WTC11 (cell line): ENCODE results near the gene KAZN. TPM values are rescaled to one million over a fixed set of nuclear protein-coding genes. Genes with fewer than 3 reads are reported as not detected.

Source experiments
- ATAC-seq: fragments of 200-7000 bp; cut with Tn5 transposase; 2 replicates; pipeline ENCODE4 v1.10.0; 2021; ENCODE audit warnings: mild to moderate bottlenecking, moderate library complexity
- CTCF ChIA-PET: fragments of 300-600 bp; sonication (Branson Sonifier 250); formaldehyde crosslinking; loops from one replicate; lab custom pipeline; 2021; ENCODE audit warnings: antibody characterized with exemption; lab: Charles Lee
- POLR2A ChIA-PET: fragments of 350-600 bp; sonication (Branson Sonifier 250); formaldehyde crosslinking; loops from one replicate; lab custom pipeline; 2021; ENCODE audit warnings: antibody characterized with exemption; lab: Charles Lee
- DNase-seq: peaks from one replicate; pipeline ENCODE4 v3.0.0; 2021; ENCODE audit warnings: low spot score
- H3K27ac Mint-ChIP-seq: 2 replicates; pipeline ENCODE4 v1.8.0; 2021; ENCODE audit warnings: mixed read lengths
- H3K27me3 Mint-ChIP-seq: 2 replicates; pipeline ENCODE4 v1.8.0; 2021; ENCODE audit warnings: low read depth, mild to moderate bottlenecking, moderate library complexity, mixed read lengths
- H3K36me3 Mint-ChIP-seq: 2 replicates; pipeline ENCODE4 v1.8.0; 2021; ENCODE audit warnings: mixed read lengths
- H3K4me1 Mint-ChIP-seq: 2 replicates; pipeline ENCODE4 v1.8.0; 2022; ENCODE audit warnings: mixed read lengths
- H3K4me3 Mint-ChIP-seq: 2 replicates; pipeline ENCODE4 v1.8.0; 2021; ENCODE audit warnings: mild to moderate bottlenecking, moderate library complexity, mixed read lengths
- H3K9me3 Mint-ChIP-seq: 2 replicates; pipeline ENCODE4 v1.8.0; 2021; ENCODE audit warnings: mixed read lengths
- FOXP4 ChIP-seq: sonication (generic); formaldehyde crosslinking; IDR thresholded peaks from 2 replicates; pipeline ENCODE4 v1.8.0; 2022; ENCODE audit warnings: mild to moderate bottlenecking, missing genetic modification reagents
- GRHL2 ChIP-seq: fragments of 250-450 bp; sonication (Bioruptor Pico); IDR thresholded peaks from 2 replicates; pipeline ENCODE4 v1.8.0; 2022; ENCODE audit warnings: mild to moderate bottlenecking, moderate library complexity; ENCODE audit not compliant: insufficient replicate concordance, severe bottlenecking
- NFATC4 ChIP-seq: fragments of 250-450 bp; sonication (Bioruptor Pico); IDR thresholded peaks from 2 replicates; pipeline ENCODE4 v1.9.0; 2021; ENCODE audit warnings: mild to moderate bottlenecking
- SMAD4 ChIP-seq: sonication (generic); formaldehyde crosslinking; IDR thresholded peaks from 2 replicates; pipeline ENCODE4 v1.8.0; 2022; ENCODE audit warnings: mild to moderate bottlenecking, missing genetic modification reagents
- TCF7 ChIP-seq: sonication (generic); formaldehyde crosslinking; IDR thresholded peaks from 2 replicates; pipeline ENCODE4 v1.8.0; 2022; ENCODE audit warnings: mild to moderate bottlenecking, low read depth, missing genetic modification reagents, moderate library complexity
- TEAD4 ChIP-seq: sonication (generic); formaldehyde crosslinking; IDR thresholded peaks from 2 replicates; pipeline ENCODE4 v1.8.0; 2022; ENCODE audit warnings: mild to moderate bottlenecking, missing genetic modification reagents
- ZNF232 ChIP-seq: sonication (generic); formaldehyde crosslinking; IDR thresholded peaks from 2 replicates; pipeline ENCODE4 v1.8.0; 2022; ENCODE audit warnings: mild to moderate bottlenecking, missing genetic modification reagents
- ZNF532 ChIP-seq: fragments of 250-450 bp; sonication (Bioruptor Pico); IDR thresholded peaks from 2 replicates; pipeline ENCODE4 v1.9.0; 2021; ENCODE audit warnings: mild to moderate bottlenecking, borderline replicate concordance
- total RNA-seq: library from RNA; stranded (reverse); gene quantifications from 3 replicates; pipeline ENCODE4 v1.2.3, GENCODE V29; 2021
- TF ChIP-seq, protein P1 (sequence below): fragments of 200-600 bp; IDR thresholded peaks from 2 replicates; pipeline ENCODE4 v1.8.0; 2022; ENCODE audit warnings: antibody characterized with exemption
- TF ChIP-seq, protein P2 (sequence below): sonication (generic); formaldehyde crosslinking; IDR thresholded peaks from 2 replicates; pipeline ENCODE4 v1.8.1; 2023; ENCODE audit warnings: mild to moderate bottlenecking, missing genetic modification reagents
- TF ChIP-seq, protein P3 (sequence below): fragments of 250-450 bp; sonication (Bioruptor Pico); conservative IDR thresholded peaks from 2 replicates; pipeline ENCODE4 v1.9.0; 2021; ENCODE audit warnings: mild to moderate bottlenecking

KAZN gene
- total RNA-seq, 1 experiment from 2014 or later: 19.9 TPM

DNA sequence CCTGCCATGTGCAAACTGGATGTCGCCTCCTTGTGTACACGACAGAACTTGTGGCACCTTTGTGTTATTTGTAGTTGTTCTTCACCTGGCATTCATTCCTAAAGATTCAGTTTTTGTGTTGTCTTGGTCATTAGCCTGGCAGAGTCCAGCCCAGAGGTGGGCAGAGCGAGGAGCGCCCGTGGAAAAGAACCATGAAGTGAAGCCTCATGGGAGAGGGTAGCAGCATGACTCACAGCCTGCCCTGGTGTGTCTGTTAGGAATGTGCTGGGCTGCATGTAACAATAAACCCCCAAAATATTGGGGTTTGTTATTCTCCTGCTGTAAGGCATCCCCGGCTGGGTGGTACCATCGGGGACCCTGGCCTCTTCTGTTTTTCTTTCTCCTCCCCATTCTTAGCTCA is 430.1 kb downstream of the KAZN start:
- no peaks in the 10 kb centered on the region for H3K36me3 Mint-ChIP-seq
- CTCF ChIA-PET: interaction anchor here (0.8 to 2.9 kb wide), 8 partner anchors 12 to 249 kb away, joined by 3 to 16 read pairs (median 7); no protein-coding TSS in a partner anchor
- H3K9me3 Mint-ChIP-seq: no peaks in the 10 kb centered on the region

More for the DNA sequence above, 430.1 kb downstream of the KAZN start:
- no peak overlapping the region for H3K27ac Mint-ChIP-seq
- DNase-seq (no peak), ATAC-seq (no peak)
- TF ChIP-seq FOXP4 (CRISPR knock-in tag): no peak
- TF ChIP-seq NFATC4 (CRISPR knock-in tag): no peak
- no peak for TF ChIP-seq ZNF232 (CRISPR knock-in tag)
- TF ChIP-seq, protein P1, sequence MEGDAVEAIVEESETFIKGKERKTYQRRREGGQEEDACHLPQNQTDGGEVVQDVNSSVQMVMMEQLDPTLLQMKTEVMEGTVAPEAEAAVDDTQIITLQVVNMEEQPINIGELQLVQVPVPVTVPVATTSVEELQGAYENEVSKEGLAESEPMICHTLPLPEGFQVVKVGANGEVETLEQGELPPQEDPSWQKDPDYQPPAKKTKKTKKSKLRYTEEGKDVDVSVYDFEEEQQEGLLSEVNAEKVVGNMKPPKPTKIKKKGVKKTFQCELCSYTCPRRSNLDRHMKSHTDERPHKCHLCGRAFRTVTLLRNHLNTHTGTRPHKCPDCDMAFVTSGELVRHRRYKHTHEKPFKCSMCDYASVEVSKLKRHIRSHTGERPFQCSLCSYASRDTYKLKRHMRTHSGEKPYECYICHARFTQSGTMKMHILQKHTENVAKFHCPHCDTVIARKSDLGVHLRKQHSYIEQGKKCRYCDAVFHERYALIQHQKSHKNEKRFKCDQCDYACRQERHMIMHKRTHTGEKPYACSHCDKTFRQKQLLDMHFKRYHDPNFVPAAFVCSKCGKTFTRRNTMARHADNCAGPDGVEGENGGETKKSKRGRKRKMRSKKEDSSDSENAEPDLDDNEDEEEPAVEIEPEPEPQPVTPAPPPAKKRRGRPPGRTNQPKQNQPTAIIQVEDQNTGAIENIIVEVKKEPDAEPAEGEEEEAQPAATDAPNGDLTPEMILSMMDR: no peak
- no peak for TF ChIP-seq ZNF532
- TF ChIP-seq, protein P2, sequence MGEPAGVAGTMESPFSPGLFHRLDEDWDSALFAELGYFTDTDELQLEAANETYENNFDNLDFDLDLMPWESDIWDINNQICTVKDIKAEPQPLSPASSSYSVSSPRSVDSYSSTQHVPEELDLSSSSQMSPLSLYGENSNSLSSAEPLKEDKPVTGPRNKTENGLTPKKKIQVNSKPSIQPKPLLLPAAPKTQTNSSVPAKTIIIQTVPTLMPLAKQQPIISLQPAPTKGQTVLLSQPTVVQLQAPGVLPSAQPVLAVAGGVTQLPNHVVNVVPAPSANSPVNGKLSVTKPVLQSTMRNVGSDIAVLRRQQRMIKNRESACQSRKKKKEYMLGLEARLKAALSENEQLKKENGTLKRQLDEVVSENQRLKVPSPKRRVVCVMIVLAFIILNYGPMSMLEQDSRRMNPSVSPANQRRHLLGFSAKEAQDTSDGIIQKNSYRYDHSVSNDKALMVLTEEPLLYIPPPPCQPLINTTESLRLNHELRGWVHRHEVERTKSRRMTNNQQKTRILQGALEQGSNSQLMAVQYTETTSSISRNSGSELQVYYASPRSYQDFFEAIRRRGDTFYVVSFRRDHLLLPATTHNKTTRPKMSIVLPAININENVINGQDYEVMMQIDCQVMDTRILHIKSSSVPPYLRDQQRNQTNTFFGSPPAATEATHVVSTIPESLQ (CRISPR knock-in tag): no peak
- TF ChIP-seq SMAD4 (CRISPR knock-in tag): no peak
- no peak for TF ChIP-seq GRHL2 (CRISPR knock-in tag)
- no peak for TF ChIP-seq TEAD4 (CRISPR knock-in tag)
- TF ChIP-seq TCF7: no peak
- TF ChIP-seq, protein P3, sequence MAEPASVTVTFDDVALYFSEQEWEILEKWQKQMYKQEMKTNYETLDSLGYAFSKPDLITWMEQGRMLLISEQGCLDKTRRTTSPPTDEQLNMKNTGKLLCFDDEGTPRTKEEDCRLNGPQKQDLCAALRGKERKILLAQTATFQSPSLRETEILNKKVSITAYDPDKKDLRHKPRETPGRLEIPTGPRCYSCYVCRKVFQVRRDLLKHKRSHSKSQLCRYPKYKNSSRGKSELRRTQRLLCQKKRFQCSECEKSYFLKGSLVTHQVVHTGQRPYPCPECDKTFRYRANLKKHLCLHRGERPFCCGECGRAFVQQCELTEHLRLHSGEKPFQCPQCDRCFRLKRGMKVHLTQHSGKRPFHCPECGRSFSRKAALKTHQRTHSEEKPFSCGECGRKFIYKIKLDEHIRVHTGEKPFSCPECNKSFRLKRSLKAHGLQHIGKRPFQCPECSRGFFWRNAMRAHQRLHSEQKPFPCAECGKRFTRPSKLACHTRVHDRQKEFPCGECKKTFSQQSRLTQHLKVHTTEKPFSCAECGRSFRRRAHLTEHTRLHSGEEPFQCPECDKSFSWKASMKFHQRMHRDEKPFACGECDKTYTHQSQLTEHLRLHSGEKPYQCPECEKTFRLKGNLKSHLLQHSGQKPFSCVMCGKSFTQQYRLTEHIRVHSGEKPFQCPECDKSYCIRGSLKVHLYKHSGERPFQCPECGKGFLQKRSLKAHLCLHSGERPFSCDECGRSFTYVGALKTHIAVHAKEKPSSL: no peak
- no peak overlapping the region for H3K4me3 Mint-ChIP-seq
- POLR2A ChIA-PET: no interaction called here
- peaks cover 52% of the 10 kb centered on the region for H3K4me1 Mint-ChIP-seq
- no peaks in the 10 kb centered on the region for H3K27me3 Mint-ChIP-seq
